Activated CD4-positive, alpha-beta T cell treated with anti-CD3 and anti-CD28 coated beads for 48 hours (primary cell): ENCODE data around the gene PKM.
"Not testable (repeated sequence)": the region's sequence is repeated elsewhere in the genome, so short reads cannot be mapped to it uniquely, and the experiment has no call there.

Experiments used
- DNase-seq: peaks from one replicate; pipeline ENCODE4 v3.0.0-alpha.2; 2020

Gene PKM

GRCh38 chr15:72231066-72231832 lies at the start of gene PKM:
PKM (minus strand) TSS chr15:72231190; CDS start chr15:72219097, 12,093 bp downstream.
- peak; percentile 99 for DNase-seq

DNA sequence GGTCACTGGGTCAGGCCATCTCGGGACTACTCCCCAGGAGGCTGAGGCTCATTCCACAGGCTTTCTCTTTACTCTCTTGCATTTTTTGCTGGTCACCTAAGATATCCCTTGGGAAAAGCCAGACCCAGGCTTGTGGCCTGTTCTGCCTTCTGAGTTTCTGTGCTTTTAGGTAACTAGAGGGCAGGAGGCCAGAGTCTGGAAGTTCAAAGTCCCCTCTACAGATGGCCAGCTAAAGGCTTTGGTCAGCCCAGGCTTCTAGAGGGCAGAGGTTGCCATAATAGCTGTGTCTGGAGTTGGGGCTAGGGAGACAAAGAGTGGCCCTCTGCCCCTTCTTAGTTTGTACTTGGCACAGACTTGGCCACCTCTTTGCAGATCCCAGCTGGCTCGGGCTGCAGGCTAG lies 49.8 kb upstream of the PKM start:
- no peak for DNase-seq

GRCh38 chr15:72278737-72279136 lies 47.7 kb upstream of the PKM start:
- DNase-seq, result no peak

DNA sequence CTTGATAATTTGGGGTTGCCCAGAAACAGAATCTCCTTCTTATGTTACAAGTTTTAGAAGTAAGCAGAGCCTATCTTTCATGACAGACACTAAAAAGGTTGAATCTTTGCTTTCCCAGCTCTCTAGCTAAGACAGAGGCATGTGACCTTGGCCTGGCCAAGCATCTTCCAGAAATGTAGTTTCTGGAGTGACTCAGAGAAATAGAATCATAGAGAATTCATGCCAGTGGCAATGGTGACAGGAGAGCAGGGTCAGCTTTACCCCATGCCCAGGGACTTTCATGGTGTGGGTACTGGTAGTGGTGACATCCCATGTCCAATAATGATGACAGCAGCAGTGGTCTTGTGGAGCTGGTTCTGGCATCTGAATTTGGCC lies 45.3 kb upstream of the PKM start:
- DNase-seq, result no peak

- not testable (repeated sequence) for DNase-seq
Measured at GRCh38 chr15:72275635-72276325, 44.8 kb upstream of the PKM start.

DNA sequence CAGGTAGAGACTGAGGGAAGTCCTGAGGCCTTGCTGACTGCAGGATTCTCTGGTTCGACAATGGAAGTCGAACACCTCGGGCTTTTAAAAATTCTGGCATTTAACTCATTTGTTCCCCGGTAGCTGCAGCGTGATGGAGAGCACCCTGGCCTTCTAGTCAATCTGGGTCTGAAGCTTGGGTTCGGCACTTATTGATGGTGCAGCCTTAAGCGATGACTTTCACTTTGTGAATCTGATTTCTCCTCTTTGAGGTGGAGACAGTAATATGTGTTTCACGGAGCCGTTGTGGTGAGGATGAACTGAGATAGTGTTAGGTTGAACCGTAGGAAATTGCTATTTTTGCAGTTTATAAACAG lies 42.0 kb upstream of the PKM start:
- DNase-seq, result no peak

- peak; percentile 99 for DNase-seq
Measured at GRCh38 chr15:72272213-72272996, 41.4 kb upstream of the PKM start, which contains the start of gene PARP6. PARP6 (minus strand) TSS chr15:72272554; CDS start chr15:72267477, 5,077 bp downstream.

DNA sequence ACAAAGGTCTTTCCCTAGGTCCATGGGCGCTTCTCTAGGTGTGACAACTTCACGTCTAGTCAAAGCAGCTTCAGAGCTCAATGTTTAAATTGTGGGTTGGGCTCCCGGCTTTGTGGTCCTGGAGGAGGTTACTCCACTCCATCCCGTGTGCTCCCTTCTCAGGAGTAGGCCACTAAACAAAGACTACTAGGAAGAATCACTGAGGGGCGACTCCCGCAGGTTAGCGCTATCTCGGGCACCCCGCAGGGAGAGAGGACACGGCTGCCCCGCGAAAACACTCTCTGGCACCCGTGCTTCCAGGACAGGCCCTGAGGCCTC lies 40.9 kb upstream of the PKM start:
- peak; percentile 36 for DNase-seq

- no peak for DNase-seq
Measured at GRCh38 chr15:72271221-72271620, 40.2 kb upstream of the PKM start.

DNA sequence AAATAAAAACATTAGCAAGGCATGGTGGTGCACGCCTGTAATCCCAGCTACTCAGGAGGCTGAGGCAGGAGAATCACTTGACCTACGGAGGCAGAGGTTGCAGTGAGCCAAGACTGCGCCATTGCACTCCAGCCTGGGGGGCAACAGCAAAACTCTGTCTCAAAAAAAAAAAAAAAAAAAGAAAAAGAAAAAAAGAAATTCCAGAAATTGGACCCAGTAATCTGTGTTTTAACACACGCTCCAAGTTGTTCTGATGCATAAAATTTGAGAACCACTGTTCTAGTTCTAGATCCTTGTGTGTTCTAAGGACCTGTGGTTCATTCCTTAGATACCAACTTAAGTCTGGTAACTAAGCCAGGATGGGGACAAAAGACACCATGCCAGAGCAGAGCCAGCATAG lies 38.7 kb upstream of the PKM start:
- DNase-seq, result no peak

DNA sequence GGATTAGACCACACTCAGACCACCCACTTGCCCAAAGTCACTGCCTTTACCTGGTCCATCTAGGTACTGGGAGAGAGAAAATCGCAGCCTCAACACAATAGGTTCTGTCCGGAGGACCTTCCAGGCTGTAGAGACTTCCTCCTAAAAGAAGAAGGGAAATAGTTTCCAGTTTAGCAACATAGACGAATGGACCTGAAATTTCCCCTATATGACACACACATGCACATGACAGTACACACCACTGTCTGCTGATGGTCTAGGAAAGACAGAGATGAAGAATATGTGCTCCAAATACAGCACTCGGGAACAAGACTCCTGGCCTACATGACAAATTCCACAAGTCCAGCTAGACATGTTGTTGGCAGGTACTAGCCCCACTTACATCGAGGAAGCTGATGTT lies 34.0 kb upstream of the PKM start:
- DNase-seq, result no peak

DNA sequence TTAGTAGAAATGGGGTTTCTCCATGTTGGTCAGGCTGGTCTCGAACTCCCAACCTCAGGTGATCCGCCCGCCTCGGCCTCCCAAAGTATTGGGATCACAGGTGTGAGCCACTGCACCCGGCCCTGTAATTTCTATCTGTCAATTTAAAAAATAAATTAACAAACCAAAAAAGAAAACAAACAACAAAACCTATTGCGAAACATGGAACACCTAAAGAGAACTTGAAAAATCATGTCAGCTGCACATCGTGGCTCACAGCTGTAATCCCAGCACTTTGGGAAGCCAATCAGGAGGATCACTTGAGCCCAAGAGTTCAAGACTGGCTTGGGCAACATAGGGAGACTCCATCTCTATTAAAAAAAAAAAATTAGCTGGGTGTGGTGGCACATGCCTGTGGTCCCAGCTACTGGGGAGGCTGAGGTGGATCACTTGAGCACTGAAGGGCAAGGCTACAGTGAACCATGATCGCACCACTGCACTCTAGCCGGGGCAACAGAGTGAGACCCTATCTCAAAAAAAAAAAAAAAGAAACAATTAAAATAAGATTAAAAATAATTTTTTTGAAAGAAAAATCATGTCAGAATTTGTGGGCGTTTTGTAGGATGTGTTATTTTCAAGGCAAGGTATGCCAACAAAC lies 21.8 kb upstream of the PKM start:
- DNase-seq, result no peak

DNA sequence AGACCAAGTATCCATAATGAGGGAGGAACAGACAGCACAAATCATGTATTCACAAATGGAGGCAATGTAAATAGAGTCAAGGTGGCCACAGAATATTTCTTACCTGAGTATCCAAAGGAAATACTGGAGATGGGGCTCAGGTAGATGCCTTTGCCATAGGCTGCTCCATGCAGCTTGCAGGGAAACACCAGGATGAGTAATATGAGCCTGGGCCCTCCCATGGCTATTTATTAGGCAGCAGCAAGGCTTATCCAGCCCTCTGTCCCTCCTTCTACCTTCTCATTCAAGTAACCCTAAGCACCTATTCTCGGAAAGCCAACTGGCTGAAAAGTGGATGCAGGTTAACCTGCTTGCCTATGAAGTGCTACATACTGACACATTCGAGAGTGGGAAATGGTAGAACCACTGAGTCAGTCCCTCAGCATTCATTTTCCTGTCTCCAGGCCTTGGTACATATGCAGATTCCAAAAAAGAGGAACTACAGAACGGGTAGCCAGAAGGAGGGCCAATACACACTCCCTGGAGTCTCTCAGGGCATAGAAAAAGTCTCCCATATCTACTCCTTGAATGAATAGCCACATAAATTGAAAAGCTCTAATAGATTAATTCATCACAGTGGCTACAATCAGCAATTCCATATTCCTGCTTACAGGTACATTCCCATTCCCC lies 18.3 kb upstream of the PKM start:
- no peak for DNase-seq

DNA sequence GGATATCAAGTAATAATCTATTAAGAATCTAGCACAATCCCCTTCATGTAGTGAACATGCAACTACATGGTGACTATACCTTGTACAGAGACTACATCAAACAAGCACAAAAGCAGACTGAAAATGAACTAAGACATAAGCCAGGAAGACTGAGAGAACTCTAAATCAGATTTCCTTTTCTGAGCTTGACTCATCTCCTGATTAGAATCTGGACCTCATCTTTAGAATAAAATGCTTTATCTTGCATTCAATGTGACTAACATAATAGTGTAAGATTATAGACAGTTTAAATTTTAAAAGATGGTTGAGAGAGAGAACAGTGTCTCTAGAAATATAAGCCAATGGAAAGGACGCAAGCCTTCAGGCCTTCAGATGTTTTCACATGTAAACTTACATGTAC lies 17.5 kb upstream of the PKM start:
- no peak for DNase-seq

DNA sequence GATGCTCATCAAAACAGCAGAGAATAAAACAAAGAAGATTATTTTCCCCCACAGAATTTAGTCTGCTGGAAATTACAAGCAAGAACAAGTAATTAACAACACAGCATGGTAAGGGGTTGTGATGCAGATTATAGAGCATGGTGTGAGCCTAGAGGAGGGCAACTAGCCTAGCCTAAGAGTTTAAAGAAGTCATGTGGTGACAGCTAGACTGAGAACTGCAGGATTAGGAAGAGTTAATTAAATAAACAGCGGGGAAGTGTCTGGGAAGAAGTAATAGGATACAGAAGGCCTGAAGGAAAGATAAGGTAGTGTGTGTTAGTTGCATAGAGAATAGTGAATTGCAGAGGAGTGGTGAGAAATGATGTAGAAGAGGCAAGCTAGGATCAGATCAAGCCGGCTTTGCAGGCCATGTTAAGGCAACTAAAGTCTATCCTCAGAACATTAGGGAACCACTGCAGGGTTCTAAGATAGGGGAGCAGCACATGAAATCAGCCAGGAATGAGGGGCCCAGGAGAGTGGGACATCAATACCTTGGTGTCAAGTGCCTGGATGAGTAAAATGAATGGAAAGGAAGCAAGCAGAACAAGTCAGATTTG lies 11.9 kb upstream of the PKM start:
- DNase-seq, result no peak

- no peak for DNase-seq
Measured at GRCh38 chr15:72239652-72240051, 8.7 kb upstream of the PKM start.

- no peak for DNase-seq
Measured at GRCh38 chr15:72238586-72238985, 7.6 kb upstream of the PKM start.

DNA sequence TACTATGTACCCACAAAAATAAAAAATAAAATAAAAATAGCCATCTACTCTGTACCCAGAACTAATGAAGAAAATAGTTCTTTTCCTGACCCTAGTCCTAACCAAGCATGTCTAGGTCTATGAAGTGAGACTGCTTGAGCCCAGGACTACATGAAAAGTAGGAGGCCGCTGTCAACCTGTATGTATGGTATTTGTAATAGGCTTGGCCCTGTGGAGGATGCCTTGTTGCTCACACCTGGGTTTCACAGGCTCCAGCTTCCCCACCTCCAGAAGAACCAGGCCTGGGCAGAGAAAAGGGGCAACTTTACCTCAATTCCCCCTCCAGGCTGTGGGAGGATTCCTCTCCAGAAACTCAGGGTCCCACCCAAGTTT lies 6.8 kb upstream of the PKM start:
- peak; percentile 10 for DNase-seq

- DNase-seq, result peak; percentile 85
Measured at GRCh38 chr15:72237029-72237852, 6.3 kb upstream of the PKM start.

GRCh38 chr15:72236381-72237003 lies 5.5 kb upstream of the PKM start:
- no peak for DNase-seq

GRCh38 chr15:72235298-72235697 lies 4.3 kb upstream of the PKM start:
- DNase-seq, result no peak
